ENCODE data around the gene FZD2.

FZD2 gene

DNA sequence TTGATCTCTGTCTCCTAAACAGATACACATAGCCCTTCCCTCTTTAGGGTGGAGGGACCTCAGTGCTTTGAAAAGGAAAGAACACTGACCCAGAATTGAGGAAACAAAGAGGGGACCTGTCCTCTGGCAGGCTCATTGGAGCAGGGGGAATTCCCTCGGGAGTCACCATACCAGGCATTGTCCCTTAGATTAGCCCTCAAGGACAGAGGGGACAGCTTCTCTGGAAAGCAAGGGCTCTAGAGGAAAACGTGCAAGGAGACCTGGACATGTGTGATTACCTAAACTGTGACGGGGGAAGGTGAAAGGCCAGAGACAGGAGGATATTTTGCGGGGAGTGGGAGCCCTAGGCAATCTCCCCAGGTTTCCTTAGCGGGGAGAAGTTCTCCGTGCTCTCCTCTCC is 7.6 kb upstream of the FZD2 start:
- TF ChIP-seq, protein P1, sequence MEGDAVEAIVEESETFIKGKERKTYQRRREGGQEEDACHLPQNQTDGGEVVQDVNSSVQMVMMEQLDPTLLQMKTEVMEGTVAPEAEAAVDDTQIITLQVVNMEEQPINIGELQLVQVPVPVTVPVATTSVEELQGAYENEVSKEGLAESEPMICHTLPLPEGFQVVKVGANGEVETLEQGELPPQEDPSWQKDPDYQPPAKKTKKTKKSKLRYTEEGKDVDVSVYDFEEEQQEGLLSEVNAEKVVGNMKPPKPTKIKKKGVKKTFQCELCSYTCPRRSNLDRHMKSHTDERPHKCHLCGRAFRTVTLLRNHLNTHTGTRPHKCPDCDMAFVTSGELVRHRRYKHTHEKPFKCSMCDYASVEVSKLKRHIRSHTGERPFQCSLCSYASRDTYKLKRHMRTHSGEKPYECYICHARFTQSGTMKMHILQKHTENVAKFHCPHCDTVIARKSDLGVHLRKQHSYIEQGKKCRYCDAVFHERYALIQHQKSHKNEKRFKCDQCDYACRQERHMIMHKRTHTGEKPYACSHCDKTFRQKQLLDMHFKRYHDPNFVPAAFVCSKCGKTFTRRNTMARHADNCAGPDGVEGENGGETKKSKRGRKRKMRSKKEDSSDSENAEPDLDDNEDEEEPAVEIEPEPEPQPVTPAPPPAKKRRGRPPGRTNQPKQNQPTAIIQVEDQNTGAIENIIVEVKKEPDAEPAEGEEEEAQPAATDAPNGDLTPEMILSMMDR (IDR thresholded peaks at IDR 0.05; ENCODE audit: insufficient read depth, low read length, poor library complexity, severe bottlenecking) = no peak
- no peaks in the 10 kb centered on the region for H3K36me3 ChIP-seq (ENCODE audit: control insufficient read depth, insufficient read depth, low read length)
- no peak overlapping the region for H3K4me3 ChIP-seq (replicated peaks; ENCODE audit: low read depth, low read length)
- DNase-seq (ENCODE audit: extremely low read depth, insufficient read length) = no peak
- no peaks in the 10 kb centered on the region for H3K27me3 ChIP-seq (replicated peaks; ENCODE audit: control insufficient read depth, insufficient read depth, low read length)

- TF ChIP-seq, protein P1 (IDR thresholded peaks at IDR 0.05; ENCODE audit: insufficient read depth, low read length, poor library complexity, severe bottlenecking) = no peak
- no peak for DNase-seq (ENCODE audit: extremely low read depth, insufficient read length)
- no peak overlapping the region for H3K4me3 ChIP-seq (replicated peaks; ENCODE audit: low read depth, low read length)
- no peaks in the 10 kb centered on the region for H3K27me3 ChIP-seq (replicated peaks; ENCODE audit: control insufficient read depth, insufficient read depth, low read length)
- no peaks in the 10 kb centered on the region for H3K36me3 ChIP-seq (ENCODE audit: control insufficient read depth, insufficient read depth, low read length)
These were observed 4.9 kb upstream of the FZD2 start for GRCh38 chr17:44552361-44552760.

- Histone ChIP-seq H3K36me3 (ENCODE audit: control insufficient read depth, insufficient read depth, low read length) (no peaks in the 10 kb centered on the region), H3K27me3 (replicated peaks; ENCODE audit: control insufficient read depth, insufficient read depth, low read length) (no peaks in the 10 kb centered on the region), H3K4me3 (replicated peaks; ENCODE audit: low read depth, low read length) (no peak overlapping the region)
- TF ChIP-seq, protein P1 (IDR thresholded peaks at IDR 0.05; ENCODE audit: insufficient read depth, low read length, poor library complexity, severe bottlenecking) = no peak
- no peak for DNase-seq (ENCODE audit: extremely low read depth, insufficient read length)
These were observed 2.2 kb upstream of the FZD2 start for GRCh38 chr17:44555099-44555498.

DNA sequence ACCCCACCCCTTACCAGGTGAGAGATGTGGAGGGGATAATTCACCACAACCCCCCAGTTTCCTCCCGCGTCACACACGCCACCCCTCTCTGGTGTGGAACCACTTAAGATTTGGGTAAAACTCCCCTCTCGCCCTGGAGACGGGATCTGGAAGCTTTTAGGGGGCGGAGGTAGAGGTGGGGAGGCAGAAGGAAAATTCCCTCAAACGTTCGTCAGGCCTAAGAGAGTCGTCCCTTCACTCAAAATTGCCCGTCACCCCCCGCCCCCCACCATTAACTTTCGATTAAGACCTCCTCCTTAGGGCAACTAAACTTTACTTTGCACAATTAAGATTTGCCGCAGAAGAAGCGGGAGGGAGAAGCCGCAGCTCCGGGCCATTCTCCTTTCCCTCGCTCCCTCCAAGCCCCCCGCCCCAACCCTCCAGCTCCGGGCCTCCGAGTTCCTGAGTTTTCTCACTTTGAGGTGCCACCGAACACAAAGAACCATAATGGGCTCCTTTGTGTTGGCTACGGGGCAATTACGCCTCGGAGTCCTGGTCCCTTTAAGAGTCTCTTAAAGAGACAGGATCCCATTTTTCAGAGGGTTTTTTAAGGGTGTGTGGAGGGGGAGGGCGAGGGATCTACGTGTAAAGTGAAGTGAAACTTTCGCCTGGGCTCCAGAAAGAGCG is 985 bp upstream of the FZD2 start:
- TF ChIP-seq, protein P1 (IDR thresholded peaks at IDR 0.05; ENCODE audit: insufficient read depth, low read length, poor library complexity, severe bottlenecking) = no peak

DNA sequence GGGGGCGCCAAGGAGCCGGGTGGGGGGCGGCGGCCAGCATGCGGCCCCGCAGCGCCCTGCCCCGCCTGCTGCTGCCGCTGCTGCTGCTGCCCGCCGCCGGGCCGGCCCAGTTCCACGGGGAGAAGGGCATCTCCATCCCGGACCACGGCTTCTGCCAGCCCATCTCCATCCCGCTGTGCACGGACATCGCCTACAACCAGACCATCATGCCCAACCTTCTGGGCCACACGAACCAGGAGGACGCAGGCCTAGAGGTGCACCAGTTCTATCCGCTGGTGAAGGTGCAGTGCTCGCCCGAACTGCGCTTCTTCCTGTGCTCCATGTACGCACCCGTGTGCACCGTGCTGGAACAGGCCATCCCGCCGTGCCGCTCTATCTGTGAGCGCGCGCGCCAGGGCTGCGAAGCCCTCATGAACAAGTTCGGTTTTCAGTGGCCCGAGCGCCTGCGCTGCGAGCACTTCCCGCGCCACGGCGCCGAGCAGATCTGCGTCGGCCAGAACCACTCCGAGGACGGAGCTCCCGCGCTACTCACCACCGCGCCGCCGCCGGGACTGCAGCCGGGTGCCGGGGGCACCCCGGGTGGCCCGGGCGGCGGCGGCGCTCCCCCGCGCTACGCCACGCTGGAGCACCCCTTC is 484 bp downstream of the FZD2 start:
- peak; percentile 64 for DNase-seq (ENCODE audit: extremely low read depth, insufficient read length)
- Histone ChIP-seq H3K4me3 (replicated peaks; ENCODE audit: low read depth, low read length) (peak overlapping the region; percentile 72), H3K36me3 (ENCODE audit: control insufficient read depth, insufficient read depth, low read length) (no peaks in the 10 kb centered on the region), H3K27me3 (replicated peaks; ENCODE audit: control insufficient read depth, insufficient read depth, low read length) (no peaks in the 10 kb centered on the region)
- TF ChIP-seq, protein P1 (IDR thresholded peaks at IDR 0.05; ENCODE audit: insufficient read depth, low read length, poor library complexity, severe bottlenecking) = no peak

More for the DNA sequence above, 985 bp upstream of the FZD2 start:
- no peak for DNase-seq (ENCODE audit: extremely low read depth, insufficient read length)
- Histone ChIP-seq H3K36me3 (ENCODE audit: control insufficient read depth, insufficient read depth, low read length) (no peaks in the 10 kb centered on the region), H3K4me3 (replicated peaks; ENCODE audit: low read depth, low read length) (peak overlapping the region; percentile 72), H3K27me3 (replicated peaks; ENCODE audit: control insufficient read depth, insufficient read depth, low read length) (no peaks in the 10 kb centered on the region)

All from GM06990 (cell line).